Measurements from ENCODE around the gene ZNF511.

Gene ZNF511

DNA sequence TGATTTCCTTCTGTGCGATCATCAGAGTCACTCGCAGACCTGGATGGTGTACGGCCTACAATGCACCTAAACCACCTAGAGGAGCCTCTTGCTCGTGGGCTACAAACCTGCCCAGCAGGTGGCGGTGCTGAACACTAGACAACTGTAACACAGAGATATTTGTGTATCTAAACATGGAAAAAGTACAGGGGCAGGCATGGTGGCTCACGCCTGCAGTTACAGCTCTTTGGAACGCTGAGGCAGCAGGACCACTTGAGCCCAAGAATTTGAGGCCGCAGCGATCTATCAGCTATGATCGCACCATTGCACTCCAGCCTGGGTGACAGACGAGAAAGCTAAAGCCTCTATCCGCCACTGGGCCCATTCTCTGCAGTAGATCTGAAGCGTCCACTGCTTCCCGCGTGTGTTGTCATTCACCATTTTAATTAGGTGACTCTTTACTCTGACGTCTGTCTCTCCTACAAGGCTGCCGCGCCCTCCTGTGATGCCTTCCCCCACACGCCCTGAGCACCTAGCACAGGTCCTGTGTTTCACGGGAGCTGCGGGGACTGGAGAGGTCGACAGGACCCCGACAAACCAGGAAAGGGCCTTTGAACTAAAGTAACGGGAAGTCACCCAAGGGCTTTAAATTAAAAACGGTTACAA, 816 bp upstream of the ZNF511 start:
- no CpG with 5 or more reads among the region's 25 CpGs for WGBS (ENCODE audit: extremely low coverage, insufficient coverage, insufficient read length)

DNA sequence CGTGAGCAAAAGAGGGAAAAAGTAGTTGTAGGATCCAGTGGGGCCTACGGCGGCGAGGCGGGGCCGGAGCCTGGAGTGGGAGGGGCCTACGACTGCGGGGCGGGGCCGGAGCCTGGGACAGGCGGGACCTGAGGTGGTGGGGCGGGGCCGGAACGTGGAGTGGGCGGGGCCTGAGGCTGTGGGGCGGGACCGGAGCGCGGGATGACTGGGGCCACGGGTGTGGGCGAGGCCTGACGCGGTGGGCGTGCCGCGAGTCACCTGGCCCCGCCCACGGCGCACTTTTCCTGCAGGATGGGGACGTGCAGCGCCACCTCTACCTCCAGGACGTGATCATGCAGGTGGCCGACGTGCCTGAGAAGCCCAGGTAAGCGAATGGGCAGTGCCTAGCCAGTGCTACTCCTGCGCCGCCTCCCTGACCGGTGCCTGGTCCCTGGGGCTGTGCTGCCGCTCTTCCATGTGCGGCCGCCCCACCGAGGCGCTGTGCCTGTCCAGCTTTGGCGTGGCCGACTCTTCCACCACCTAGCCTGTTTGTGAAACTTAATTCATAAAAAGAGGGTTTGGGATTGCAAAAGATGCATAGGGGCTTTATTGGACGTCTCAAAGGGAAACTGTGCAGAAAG, 496 bp downstream of the ZNF511 start:
- H3K23ac ChIP-seq (ENCODE audit: low read length), result no peak overlapping the region
- H3K14ac ChIP-seq (ENCODE audit: low read length), result peak overlapping the region; percentile 93
- H3K4ac ChIP-seq (ENCODE audit: low read depth, low read length), result peak overlapping the region; percentile 77
- peak overlapping the region; percentile 96 for H3K9ac ChIP-seq (ENCODE audit: low read length)
- no peak overlapping the region for H2BK12ac ChIP-seq (ENCODE audit: low read length)
- H4K12ac ChIP-seq (ENCODE audit: low read depth, low read length), result peak overlapping the region; percentile 95
- H4K91ac ChIP-seq (ENCODE audit: low read depth, low read length), result peak overlapping the region; percentile 91
- peaks cover 5% of the 10 kb centered on the region for H3K9me3 ChIP-seq (ENCODE audit: insufficient read depth, low read depth, low read length)
- no peaks in the 10 kb centered on the region for H3K27me3 ChIP-seq (ENCODE audit: insufficient read depth, low read length)
- no peak overlapping the region for H2AK5ac ChIP-seq (ENCODE audit: low read length)
- H3K4me2 ChIP-seq (ENCODE audit: low read length), result peak overlapping the region; percentile 88
- WGBS (ENCODE audit: extremely low coverage, insufficient coverage, insufficient read length), result no CpG with 5 or more reads among the region's 46 CpGs
- peak overlapping the region; percentile 90 for H2BK120ac ChIP-seq (ENCODE audit: insufficient read depth, low read length, poor library complexity)
- H2BK5ac ChIP-seq (ENCODE audit: low read depth, low read length, poor library complexity), result peak overlapping the region; percentile 79
- H3K27ac ChIP-seq (ENCODE audit: low read depth, low read length), result peak overlapping the region; percentile 90
- H3K36me3 ChIP-seq (ENCODE audit: control insufficient read depth in 1 of 2, insufficient read depth in 2 of 2, low read length in 2 of 2), result peaks cover 16 to 22% of the 10 kb centered on the region in 2 experiments
- H3K4me3 ChIP-seq (ENCODE audit: low read depth, low read length), result peak overlapping the region; percentile 98
- H3K18ac ChIP-seq (ENCODE audit: low read length), result peak overlapping the region; percentile 83
- peaks cover 5% of the 10 kb centered on the region for H3K79me2 ChIP-seq (ENCODE audit: control insufficient read depth, insufficient read depth, low read length, poor library complexity)
- H4K8ac ChIP-seq (ENCODE audit: low read depth, low read length), result peak overlapping the region; percentile 97
- peaks cover 4 to 10% of the 10 kb centered on the region in 2 experiments for H3K4me1 ChIP-seq (ENCODE audit: control insufficient read depth in 1 of 2, insufficient read depth in 2 of 2, low read length in 2 of 2)
- peaks cover 7% of the 10 kb centered on the region for H3K79me1 ChIP-seq (ENCODE audit: low read length)
- H2AFZ ChIP-seq (ENCODE audit: insufficient read depth, low read length, poor library complexity), result peak overlapping the region; percentile 76
- DNase-seq, result peak; percentile 92 to 95

More for the DNA sequence above, 816 bp upstream of the ZNF511 start:
- Histone ChIP-seq H2AK5ac (ENCODE audit: low read length) (no peak overlapping the region), H3K27me3 (ENCODE audit: insufficient read depth, low read length) (no peaks in the 10 kb centered on the region), H3K9ac (ENCODE audit: low read length) (peak overlapping the region; percentile 97), H3K18ac (ENCODE audit: low read length) (peak overlapping the region; percentile 4), H3K14ac (ENCODE audit: low read length) (peak overlapping the region; percentile 84), H4K12ac (ENCODE audit: low read depth, low read length) (peak overlapping the region; percentile 67), H2AFZ (ENCODE audit: insufficient read depth, low read length, poor library complexity) (peak overlapping the region; percentile 76), H3K27ac (ENCODE audit: low read depth, low read length) (no peak overlapping the region), H2BK120ac (ENCODE audit: insufficient read depth, low read length, poor library complexity) (peak overlapping the region; percentile 80), H2BK12ac (ENCODE audit: low read length) (no peak overlapping the region), H3K4me1 (ENCODE audit: control insufficient read depth in 1 of 2, insufficient read depth in 2 of 2, low read length in 2 of 2) (peaks cover 4 to 10% of the 10 kb centered on the region in 2 experiments), H4K8ac (ENCODE audit: low read depth, low read length) (peak overlapping the region; percentile 5), H3K79me1 (ENCODE audit: low read length) (peaks cover 7% of the 10 kb centered on the region), H4K91ac (ENCODE audit: low read depth, low read length) (peak overlapping the region; percentile 91), H3K9me3 (ENCODE audit: insufficient read depth, low read depth, low read length) (peaks cover 5% of the 10 kb centered on the region), H3K36me3 (ENCODE audit: control insufficient read depth in 1 of 2, insufficient read depth in 2 of 2, low read length in 2 of 2) (peaks cover 19 to 21% of the 10 kb centered on the region in 2 experiments), H2BK5ac (ENCODE audit: low read depth, low read length, poor library complexity) (no peak overlapping the region), H3K23ac (ENCODE audit: low read length) (no peak overlapping the region), H3K4ac (ENCODE audit: low read depth, low read length) (peak overlapping the region; percentile 84), H3K4me3 (ENCODE audit: low read depth, low read length) (peak overlapping the region; percentile 98), H3K4me2 (ENCODE audit: low read length) (peak overlapping the region; percentile 88), H3K79me2 (ENCODE audit: control insufficient read depth, insufficient read depth, low read length, poor library complexity) (peaks cover 5% of the 10 kb centered on the region)
- peak; percentile 86 to 95 for DNase-seq

DNA sequence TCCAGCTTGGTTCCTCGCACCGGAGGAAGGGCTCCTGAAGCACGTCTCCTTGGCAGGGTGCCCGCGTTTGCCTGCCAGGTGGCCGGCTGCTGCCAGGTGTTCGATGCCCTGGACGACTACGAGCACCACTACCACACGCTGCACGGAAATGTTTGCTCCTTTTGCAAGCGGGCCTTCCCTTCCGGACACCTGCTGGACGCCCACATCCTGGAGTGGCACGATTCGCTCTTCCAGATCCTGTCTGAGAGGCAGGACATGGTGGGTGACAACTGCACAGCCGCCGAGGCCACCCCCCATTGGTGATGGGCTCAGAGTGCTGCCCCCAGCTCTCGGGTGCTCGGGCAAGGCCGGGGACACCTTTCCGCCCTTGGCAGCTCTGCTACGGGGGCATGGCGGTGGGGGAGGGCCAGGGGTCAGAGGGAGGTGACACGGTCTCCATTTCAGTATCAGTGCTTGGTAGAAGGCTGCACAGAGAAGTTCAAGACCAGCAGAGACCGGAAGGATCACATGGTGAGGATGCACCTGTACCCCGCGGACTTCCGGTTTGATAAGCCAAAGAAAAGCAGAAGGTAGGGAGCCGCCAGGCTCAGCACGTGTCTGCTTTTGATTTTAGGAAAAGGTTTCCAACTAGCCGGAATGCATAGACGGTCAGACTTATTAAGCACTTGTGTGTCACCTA, 1.1 kb downstream of the ZNF511 start:
- H3K4me3 ChIP-seq (ENCODE audit: low read depth, low read length), result no peak overlapping the region
- no peak overlapping the region for H4K8ac ChIP-seq (ENCODE audit: low read depth, low read length)
- no peak overlapping the region for H2BK120ac ChIP-seq (ENCODE audit: insufficient read depth, low read length, poor library complexity)
- H3K4me2 ChIP-seq (ENCODE audit: low read length), result peak overlapping the region; percentile 33
- H3K18ac ChIP-seq (ENCODE audit: low read length), result no peak overlapping the region
- H4K91ac ChIP-seq (ENCODE audit: low read depth, low read length), result no peak overlapping the region
- no peak overlapping the region for H2AK5ac ChIP-seq (ENCODE audit: low read length)
- H2BK5ac ChIP-seq (ENCODE audit: low read depth, low read length, poor library complexity), result no peak overlapping the region
- H3K23ac ChIP-seq (ENCODE audit: low read length), result no peak overlapping the region
- DNase-seq, result no peak
- H2BK12ac ChIP-seq (ENCODE audit: low read length), result no peak overlapping the region
- H3K27me3 ChIP-seq (ENCODE audit: insufficient read depth, low read length), result no peaks in the 10 kb centered on the region
- no peak overlapping the region for H4K12ac ChIP-seq (ENCODE audit: low read depth, low read length)
- no peak overlapping the region for H3K27ac ChIP-seq (ENCODE audit: low read depth, low read length)
- H3K14ac ChIP-seq (ENCODE audit: low read length), result no peak overlapping the region
- H3K79me2 ChIP-seq (ENCODE audit: control insufficient read depth, insufficient read depth, low read length, poor library complexity), result peaks cover 5% of the 10 kb centered on the region
- H3K9me3 ChIP-seq (ENCODE audit: insufficient read depth, low read depth, low read length), result peaks cover 5% of the 10 kb centered on the region
- peaks cover 4 to 10% of the 10 kb centered on the region in 2 experiments for H3K4me1 ChIP-seq (ENCODE audit: control insufficient read depth in 1 of 2, insufficient read depth in 2 of 2, low read length in 2 of 2)
- no peak overlapping the region for H2AFZ ChIP-seq (ENCODE audit: insufficient read depth, low read length, poor library complexity)
- no peak overlapping the region for H3K4ac ChIP-seq (ENCODE audit: low read depth, low read length)
- no peak overlapping the region for H3K9ac ChIP-seq (ENCODE audit: low read length)
- H3K79me1 ChIP-seq (ENCODE audit: low read length), result peaks cover 7% of the 10 kb centered on the region
- peaks cover 16 to 22% of the 10 kb centered on the region in 2 experiments for H3K36me3 ChIP-seq (ENCODE audit: control insufficient read depth in 1 of 2, insufficient read depth in 2 of 2, low read length in 2 of 2)
- no CpG with 5 or more reads among the region's 33 CpGs for WGBS (ENCODE audit: extremely low coverage, insufficient coverage, insufficient read length)

DNA sequence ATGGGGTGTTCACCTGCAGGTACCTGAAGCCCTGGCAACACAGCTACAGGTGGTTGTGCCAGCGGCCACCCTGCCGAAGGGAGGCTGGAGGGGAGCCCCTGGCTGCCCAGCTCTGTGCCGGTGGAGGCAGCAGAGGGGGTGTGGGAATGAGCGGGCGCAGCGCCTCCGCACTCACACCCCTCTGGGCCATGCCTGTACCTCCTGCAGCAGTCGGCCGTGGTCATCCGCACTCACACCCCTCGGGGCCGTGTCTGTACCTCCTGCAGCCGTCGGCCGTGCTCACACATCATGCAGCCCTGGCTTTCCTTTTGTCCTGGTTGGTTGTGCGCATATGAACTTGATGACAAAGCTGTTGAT, 1.7 kb downstream of the ZNF511 start:
- peaks cover 16 to 22% of the 10 kb centered on the region in 2 experiments for H3K36me3 ChIP-seq (ENCODE audit: control insufficient read depth in 1 of 2, insufficient read depth in 2 of 2, low read length in 2 of 2)
- no peak overlapping the region for H3K23ac ChIP-seq (ENCODE audit: low read length)
- no peak overlapping the region for H3K4me3 ChIP-seq (ENCODE audit: low read depth, low read length)
- H3K4ac ChIP-seq (ENCODE audit: low read depth, low read length), result no peak overlapping the region
- no peak overlapping the region for H3K14ac ChIP-seq (ENCODE audit: low read length)
- no peak overlapping the region for H4K91ac ChIP-seq (ENCODE audit: low read depth, low read length)
- no peak for DNase-seq
- H2BK5ac ChIP-seq (ENCODE audit: low read depth, low read length, poor library complexity), result no peak overlapping the region
- H3K79me2 ChIP-seq (ENCODE audit: control insufficient read depth, insufficient read depth, low read length, poor library complexity), result peaks cover 5% of the 10 kb centered on the region
- no peak overlapping the region for H4K8ac ChIP-seq (ENCODE audit: low read depth, low read length)
- H3K27me3 ChIP-seq (ENCODE audit: insufficient read depth, low read length), result no peaks in the 10 kb centered on the region
- H2BK120ac ChIP-seq (ENCODE audit: insufficient read depth, low read length, poor library complexity), result no peak overlapping the region
- peaks cover 5% of the 10 kb centered on the region for H3K9me3 ChIP-seq (ENCODE audit: insufficient read depth, low read depth, low read length)
- no peak overlapping the region for H4K12ac ChIP-seq (ENCODE audit: low read depth, low read length)
- H3K79me1 ChIP-seq (ENCODE audit: low read length), result peaks cover 7% of the 10 kb centered on the region
- no peak overlapping the region for H3K27ac ChIP-seq (ENCODE audit: low read depth, low read length)
- no peak overlapping the region for H3K9ac ChIP-seq (ENCODE audit: low read length)
- no peak overlapping the region for H3K18ac ChIP-seq (ENCODE audit: low read length)
- H2AFZ ChIP-seq (ENCODE audit: insufficient read depth, low read length, poor library complexity), result no peak overlapping the region
- no CpG with 5 or more reads among the region's 16 CpGs for WGBS (ENCODE audit: extremely low coverage, insufficient coverage, insufficient read length)
- peaks cover 4 to 10% of the 10 kb centered on the region in 2 experiments for H3K4me1 ChIP-seq (ENCODE audit: control insufficient read depth in 1 of 2, insufficient read depth in 2 of 2, low read length in 2 of 2)
- H2AK5ac ChIP-seq (ENCODE audit: low read length), result no peak overlapping the region
- no peak overlapping the region for H3K4me2 ChIP-seq (ENCODE audit: low read length)
- H2BK12ac ChIP-seq (ENCODE audit: low read length), result no peak overlapping the region

Data from trophoblast cell (in vitro differentiated cells and primary cell).